WTC11 (cell line): ENCODE results near the gene RIN3.

Experiments used
- GRHL2 ChIP-seq: fragments of 250-450 bp; sonication (Bioruptor Pico); IDR thresholded peaks from 2 replicates; pipeline ENCODE4 v1.8.0; 2022; ENCODE audit warnings: mild to moderate bottlenecking, moderate library complexity; ENCODE audit not compliant: insufficient replicate concordance, severe bottlenecking
- IRF2 ChIP-seq: sonication (generic); formaldehyde crosslinking; IDR thresholded peaks from 2 replicates; pipeline ENCODE4 v1.8.0; 2022; ENCODE audit warnings: low read depth, missing genetic modification reagents, borderline replicate concordance
- JUN ChIP-seq: sonication (generic); formaldehyde crosslinking; IDR thresholded peaks from 2 replicates; pipeline ENCODE4 v1.8.0; 2023; ENCODE audit warnings: mild to moderate bottlenecking, missing genetic modification reagents
- NR2C2 ChIP-seq: sonication (generic); formaldehyde crosslinking; IDR thresholded peaks from 2 replicates; pipeline ENCODE4 v1.8.0; 2022; ENCODE audit warnings: mild to moderate bottlenecking, missing genetic modification reagents
- TP53 ChIP-seq: sonication (generic); formaldehyde crosslinking; IDR thresholded peaks from 2 replicates; pipeline ENCODE4 v1.8.1; 2023; ENCODE audit warnings: mild to moderate bottlenecking, missing genetic modification reagents
- ZBTB21 ChIP-seq: sonication (generic); formaldehyde crosslinking; IDR thresholded peaks from 2 replicates; pipeline ENCODE4 v1.8.1; 2023; ENCODE audit warnings: mild to moderate bottlenecking, missing genetic modification reagents, borderline replicate concordance
- TF ChIP-seq, protein P1 (sequence below): fragments of 200-600 bp; IDR thresholded peaks from 2 replicates; pipeline ENCODE4 v1.8.0; 2022; ENCODE audit warnings: antibody characterized with exemption
- TF ChIP-seq, protein P2 (sequence below): sonication (generic); formaldehyde crosslinking; IDR thresholded peaks from 2 replicates; pipeline ENCODE4 v1.8.1; 2023; ENCODE audit warnings: mild to moderate bottlenecking, missing genetic modification reagents, borderline replicate concordance
- TF ChIP-seq, protein P3 (sequence below): sonication (generic); formaldehyde crosslinking; IDR thresholded peaks from 2 replicates; pipeline ENCODE4 v1.8.1; 2022; ENCODE audit warnings: mild to moderate bottlenecking, missing genetic modification reagents, moderate library complexity, borderline replicate concordance
- TF ChIP-seq, protein P4 (sequence below): sonication (generic); formaldehyde crosslinking; IDR thresholded peaks from 2 replicates; pipeline ENCODE4 v1.8.1; 2023; ENCODE audit warnings: mild to moderate bottlenecking, missing genetic modification reagents
- TF ChIP-seq, protein P5 (sequence below): sonication (generic); formaldehyde crosslinking; conservative IDR thresholded peaks from 2 replicates; pipeline ENCODE4 v1.8.1; 2023; ENCODE audit warnings: mild to moderate bottlenecking, low read depth, missing genetic modification reagents, moderate library complexity
- TF ChIP-seq, protein P6 (sequence below): sonication (generic); formaldehyde crosslinking; IDR thresholded peaks from 2 replicates; pipeline ENCODE4 v1.8.1; 2022; ENCODE audit warnings: low read depth, missing genetic modification reagents, borderline replicate concordance
- TF ChIP-seq, protein P7 (sequence below): sonication (generic); formaldehyde crosslinking; conservative IDR thresholded peaks from 2 replicates; pipeline ENCODE4 v1.8.1; 2022; ENCODE audit warnings: mild to moderate bottlenecking, missing genetic modification reagents

DNA sequence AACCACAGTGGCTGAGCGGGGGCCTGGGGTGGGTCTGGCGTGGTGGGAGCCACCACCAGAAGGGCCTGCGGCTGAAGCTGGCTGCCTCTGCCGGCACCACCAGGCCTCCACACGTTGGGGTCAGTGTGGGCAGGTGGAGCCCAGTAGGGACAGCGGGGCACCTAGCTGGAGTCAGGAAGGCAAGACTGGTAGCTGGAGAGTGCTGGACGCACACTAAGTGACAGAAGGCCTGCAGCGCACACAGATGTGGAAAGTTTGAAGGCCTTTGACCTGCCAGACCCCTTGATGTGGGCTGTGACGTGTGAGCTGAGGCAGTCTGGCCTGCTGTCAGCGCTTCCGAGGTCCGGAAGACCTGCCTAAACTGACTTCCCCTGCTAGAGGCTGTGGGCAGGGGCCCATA is 26.3 kb downstream of the RIN3 start:
- TF ChIP-seq, protein P1, sequence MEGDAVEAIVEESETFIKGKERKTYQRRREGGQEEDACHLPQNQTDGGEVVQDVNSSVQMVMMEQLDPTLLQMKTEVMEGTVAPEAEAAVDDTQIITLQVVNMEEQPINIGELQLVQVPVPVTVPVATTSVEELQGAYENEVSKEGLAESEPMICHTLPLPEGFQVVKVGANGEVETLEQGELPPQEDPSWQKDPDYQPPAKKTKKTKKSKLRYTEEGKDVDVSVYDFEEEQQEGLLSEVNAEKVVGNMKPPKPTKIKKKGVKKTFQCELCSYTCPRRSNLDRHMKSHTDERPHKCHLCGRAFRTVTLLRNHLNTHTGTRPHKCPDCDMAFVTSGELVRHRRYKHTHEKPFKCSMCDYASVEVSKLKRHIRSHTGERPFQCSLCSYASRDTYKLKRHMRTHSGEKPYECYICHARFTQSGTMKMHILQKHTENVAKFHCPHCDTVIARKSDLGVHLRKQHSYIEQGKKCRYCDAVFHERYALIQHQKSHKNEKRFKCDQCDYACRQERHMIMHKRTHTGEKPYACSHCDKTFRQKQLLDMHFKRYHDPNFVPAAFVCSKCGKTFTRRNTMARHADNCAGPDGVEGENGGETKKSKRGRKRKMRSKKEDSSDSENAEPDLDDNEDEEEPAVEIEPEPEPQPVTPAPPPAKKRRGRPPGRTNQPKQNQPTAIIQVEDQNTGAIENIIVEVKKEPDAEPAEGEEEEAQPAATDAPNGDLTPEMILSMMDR: no peak
- no peak for TF ChIP-seq IRF2 (CRISPR knock-in tag)
- TF ChIP-seq JUN (CRISPR knock-in tag): no peak
- TF ChIP-seq, protein P2, sequence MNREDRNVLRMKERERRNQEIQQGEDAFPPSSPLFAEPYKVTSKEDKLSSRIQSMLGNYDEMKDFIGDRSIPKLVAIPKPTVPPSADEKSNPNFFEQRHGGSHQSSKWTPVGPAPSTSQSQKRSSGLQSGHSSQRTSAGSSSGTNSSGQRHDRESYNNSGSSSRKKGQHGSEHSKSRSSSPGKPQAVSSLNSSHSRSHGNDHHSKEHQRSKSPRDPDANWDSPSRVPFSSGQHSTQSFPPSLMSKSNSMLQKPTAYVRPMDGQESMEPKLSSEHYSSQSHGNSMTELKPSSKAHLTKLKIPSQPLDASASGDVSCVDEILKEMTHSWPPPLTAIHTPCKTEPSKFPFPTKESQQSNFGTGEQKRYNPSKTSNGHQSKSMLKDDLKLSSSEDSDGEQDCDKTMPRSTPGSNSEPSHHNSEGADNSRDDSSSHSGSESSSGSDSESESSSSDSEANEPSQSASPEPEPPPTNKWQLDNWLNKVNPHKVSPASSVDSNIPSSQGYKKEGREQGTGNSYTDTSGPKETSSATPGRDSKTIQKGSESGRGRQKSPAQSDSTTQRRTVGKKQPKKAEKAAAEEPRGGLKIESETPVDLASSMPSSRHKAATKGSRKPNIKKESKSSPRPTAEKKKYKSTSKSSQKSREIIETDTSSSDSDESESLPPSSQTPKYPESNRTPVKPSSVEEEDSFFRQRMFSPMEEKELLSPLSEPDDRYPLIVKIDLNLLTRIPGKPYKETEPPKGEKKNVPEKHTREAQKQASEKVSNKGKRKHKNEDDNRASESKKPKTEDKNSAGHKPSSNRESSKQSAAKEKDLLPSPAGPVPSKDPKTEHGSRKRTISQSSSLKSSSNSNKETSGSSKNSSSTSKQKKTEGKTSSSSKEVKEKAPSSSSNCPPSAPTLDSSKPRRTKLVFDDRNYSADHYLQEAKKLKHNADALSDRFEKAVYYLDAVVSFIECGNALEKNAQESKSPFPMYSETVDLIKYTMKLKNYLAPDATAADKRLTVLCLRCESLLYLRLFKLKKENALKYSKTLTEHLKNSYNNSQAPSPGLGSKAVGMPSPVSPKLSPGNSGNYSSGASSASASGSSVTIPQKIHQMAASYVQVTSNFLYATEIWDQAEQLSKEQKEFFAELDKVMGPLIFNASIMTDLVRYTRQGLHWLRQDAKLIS (CRISPR knock-in tag): no peak
- TF ChIP-seq, protein P3, sequence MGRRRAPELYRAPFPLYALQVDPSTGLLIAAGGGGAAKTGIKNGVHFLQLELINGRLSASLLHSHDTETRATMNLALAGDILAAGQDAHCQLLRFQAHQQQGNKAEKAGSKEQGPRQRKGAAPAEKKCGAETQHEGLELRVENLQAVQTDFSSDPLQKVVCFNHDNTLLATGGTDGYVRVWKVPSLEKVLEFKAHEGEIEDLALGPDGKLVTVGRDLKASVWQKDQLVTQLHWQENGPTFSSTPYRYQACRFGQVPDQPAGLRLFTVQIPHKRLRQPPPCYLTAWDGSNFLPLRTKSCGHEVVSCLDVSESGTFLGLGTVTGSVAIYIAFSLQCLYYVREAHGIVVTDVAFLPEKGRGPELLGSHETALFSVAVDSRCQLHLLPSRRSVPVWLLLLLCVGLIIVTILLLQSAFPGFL (CRISPR knock-in tag): no peak
- TF ChIP-seq, protein P4, sequence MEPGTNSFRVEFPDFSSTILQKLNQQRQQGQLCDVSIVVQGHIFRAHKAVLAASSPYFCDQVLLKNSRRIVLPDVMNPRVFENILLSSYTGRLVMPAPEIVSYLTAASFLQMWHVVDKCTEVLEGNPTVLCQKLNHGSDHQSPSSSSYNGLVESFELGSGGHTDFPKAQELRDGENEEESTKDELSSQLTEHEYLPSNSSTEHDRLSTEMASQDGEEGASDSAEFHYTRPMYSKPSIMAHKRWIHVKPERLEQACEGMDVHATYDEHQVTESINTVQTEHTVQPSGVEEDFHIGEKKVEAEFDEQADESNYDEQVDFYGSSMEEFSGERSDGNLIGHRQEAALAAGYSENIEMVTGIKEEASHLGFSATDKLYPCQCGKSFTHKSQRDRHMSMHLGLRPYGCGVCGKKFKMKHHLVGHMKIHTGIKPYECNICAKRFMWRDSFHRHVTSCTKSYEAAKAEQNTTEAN (CRISPR knock-in tag): no peak
- TF ChIP-seq, protein P5, sequence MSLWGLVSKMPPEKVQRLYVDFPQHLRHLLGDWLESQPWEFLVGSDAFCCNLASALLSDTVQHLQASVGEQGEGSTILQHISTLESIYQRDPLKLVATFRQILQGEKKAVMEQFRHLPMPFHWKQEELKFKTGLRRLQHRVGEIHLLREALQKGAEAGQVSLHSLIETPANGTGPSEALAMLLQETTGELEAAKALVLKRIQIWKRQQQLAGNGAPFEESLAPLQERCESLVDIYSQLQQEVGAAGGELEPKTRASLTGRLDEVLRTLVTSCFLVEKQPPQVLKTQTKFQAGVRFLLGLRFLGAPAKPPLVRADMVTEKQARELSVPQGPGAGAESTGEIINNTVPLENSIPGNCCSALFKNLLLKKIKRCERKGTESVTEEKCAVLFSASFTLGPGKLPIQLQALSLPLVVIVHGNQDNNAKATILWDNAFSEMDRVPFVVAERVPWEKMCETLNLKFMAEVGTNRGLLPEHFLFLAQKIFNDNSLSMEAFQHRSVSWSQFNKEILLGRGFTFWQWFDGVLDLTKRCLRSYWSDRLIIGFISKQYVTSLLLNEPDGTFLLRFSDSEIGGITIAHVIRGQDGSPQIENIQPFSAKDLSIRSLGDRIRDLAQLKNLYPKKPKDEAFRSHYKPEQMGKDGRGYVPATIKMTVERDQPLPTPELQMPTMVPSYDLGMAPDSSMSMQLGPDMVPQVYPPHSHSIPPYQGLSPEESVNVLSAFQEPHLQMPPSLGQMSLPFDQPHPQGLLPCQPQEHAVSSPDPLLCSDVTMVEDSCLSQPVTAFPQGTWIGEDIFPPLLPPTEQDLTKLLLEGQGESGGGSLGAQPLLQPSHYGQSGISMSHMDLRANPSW: no peak
- TF ChIP-seq ZBTB21 (CRISPR knock-in tag): no peak
- TF ChIP-seq, protein P6, sequence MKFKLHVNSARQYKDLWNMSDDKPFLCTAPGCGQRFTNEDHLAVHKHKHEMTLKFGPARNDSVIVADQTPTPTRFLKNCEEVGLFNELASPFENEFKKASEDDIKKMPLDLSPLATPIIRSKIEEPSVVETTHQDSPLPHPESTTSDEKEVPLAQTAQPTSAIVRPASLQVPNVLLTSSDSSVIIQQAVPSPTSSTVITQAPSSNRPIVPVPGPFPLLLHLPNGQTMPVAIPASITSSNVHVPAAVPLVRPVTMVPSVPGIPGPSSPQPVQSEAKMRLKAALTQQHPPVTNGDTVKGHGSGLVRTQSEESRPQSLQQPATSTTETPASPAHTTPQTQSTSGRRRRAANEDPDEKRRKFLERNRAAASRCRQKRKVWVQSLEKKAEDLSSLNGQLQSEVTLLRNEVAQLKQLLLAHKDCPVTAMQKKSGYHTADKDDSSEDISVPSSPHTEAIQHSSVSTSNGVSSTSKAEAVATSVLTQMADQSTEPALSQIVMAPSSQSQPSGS (CRISPR knock-in tag): no peak
- no peak for TF ChIP-seq GRHL2
- no peak for TF ChIP-seq TP53 (CRISPR knock-in tag)
- TF ChIP-seq, protein P7, sequence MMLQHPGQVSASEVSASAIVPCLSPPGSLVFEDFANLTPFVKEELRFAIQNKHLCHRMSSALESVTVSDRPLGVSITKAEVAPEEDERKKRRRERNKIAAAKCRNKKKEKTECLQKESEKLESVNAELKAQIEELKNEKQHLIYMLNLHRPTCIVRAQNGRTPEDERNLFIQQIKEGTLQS (CRISPR knock-in tag): no peak
- no peak for TF ChIP-seq NR2C2 (CRISPR knock-in tag)
